PC-9 (cell line): ENCODE data around the gene UBTF.

Experiments used
- EZH2 ChIP-seq: fragments of 200-600 bp; sonication (generic); IDR thresholded peaks from 2 replicates; pipeline ENCODE4 v1.8.0; 2017; ENCODE audit warnings: antibody characterized with exemption, low read depth
- TF ChIP-seq, protein P1 (sequence below): fragments of 200-600 bp; sonication (generic); conservative IDR thresholded peaks from 2 replicates; pipeline ENCODE4 v1.6.1; 2017; ENCODE audit warnings: mixed run types, antibody characterized with exemption, mild to moderate bottlenecking, moderate library complexity

DNA sequence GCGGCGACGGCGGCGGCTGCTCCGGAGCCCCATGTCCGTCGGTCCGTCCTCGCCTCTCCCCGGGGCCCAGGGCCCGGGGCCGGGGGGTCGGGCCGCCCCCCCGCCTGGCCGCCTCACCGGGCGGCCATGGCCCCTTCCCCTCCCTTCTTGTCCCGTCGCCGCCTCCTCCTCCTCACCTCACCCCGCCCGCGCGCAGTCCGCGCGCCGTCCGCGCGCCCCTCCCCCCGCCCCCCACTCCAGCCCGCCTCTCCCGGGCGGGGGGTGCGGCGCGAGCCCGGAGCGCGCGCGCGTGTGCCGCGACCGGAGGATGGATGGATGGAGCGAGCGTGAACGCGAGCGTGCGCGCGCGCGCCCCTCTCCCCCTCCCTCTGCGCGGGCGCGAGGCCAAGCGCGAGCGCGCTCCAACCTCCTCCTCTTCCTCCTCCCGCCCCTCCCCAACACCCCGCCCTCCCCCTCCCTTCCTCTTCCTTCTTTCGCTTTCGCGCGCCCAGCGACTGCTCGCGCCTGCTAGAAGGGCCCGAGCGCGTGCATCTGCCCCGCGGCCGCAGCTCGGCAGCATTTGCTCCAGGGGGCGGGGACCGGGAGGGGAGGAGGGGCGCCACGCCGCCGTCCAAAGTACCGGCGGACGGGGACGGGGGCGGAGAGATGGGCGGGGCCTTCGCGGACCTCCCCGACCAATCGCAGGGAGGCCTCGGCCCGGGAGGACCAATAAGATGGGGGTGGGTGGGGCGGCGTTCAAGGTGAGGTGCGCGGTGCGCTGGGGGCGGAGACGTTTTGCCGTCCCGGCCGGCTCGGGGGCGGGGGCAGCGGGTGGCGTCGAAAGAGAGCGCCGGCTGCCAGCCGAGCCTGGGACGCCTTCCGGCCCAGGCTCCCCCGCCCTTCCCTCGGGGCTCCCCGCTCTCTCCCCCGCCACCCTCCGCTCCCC, 19.7 kb downstream of the UBTF start, which contains the start of gene ATXN7L3:
- TF ChIP-seq, protein P1, sequence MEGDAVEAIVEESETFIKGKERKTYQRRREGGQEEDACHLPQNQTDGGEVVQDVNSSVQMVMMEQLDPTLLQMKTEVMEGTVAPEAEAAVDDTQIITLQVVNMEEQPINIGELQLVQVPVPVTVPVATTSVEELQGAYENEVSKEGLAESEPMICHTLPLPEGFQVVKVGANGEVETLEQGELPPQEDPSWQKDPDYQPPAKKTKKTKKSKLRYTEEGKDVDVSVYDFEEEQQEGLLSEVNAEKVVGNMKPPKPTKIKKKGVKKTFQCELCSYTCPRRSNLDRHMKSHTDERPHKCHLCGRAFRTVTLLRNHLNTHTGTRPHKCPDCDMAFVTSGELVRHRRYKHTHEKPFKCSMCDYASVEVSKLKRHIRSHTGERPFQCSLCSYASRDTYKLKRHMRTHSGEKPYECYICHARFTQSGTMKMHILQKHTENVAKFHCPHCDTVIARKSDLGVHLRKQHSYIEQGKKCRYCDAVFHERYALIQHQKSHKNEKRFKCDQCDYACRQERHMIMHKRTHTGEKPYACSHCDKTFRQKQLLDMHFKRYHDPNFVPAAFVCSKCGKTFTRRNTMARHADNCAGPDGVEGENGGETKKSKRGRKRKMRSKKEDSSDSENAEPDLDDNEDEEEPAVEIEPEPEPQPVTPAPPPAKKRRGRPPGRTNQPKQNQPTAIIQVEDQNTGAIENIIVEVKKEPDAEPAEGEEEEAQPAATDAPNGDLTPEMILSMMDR: no peak
- TF ChIP-seq EZH2: no peak
